IMR-90 (cell line): Measurements from ENCODE around the gene CACNG5. TPM values are rescaled to one million over a fixed set of nuclear protein-coding genes. Genes with fewer than 3 reads are reported as not detected.

Experiments
- ATAC-seq: fragments of 200-7000 bp; cut with Tn5 transposase; 2 replicates; pipeline ENCODE4 v1.9.1; 2020; ENCODE audit warnings: low read depth, mild to moderate bottlenecking, moderate library complexity
- BruUV-seq: library from RNA; stranded (reverse); fragments of 400-500 nt; replicated peaks from 2 replicates; lab custom pipeline; 2021; lab: Mats Ljungman, UMichigan
- CTCF ChIA-PET: fragments of 300-600 bp; formaldehyde crosslinking; extraction: SDS; loops from one replicate; lab custom pipeline; 2021; ENCODE audit warnings: antibody characterized with exemption; lab: Yijun Ruan, JAX
- POLR2A ChIA-PET: fragments of 300-600 bp; sonication (Branson Sonifier 250); formaldehyde crosslinking; loops from one replicate; lab custom pipeline; 2022; ENCODE audit warnings: antibody characterized with exemption; ENCODE audit not compliant: unreplicated experiment; lab: Charles Lee
- DNase-seq: peaks from one replicate; pipeline ENCODE4 v3.0.0; 2013
- H2AFZ ChIP-seq: replicated peaks from 2 replicates; pipeline ENCODE3; 2013; ENCODE audit warnings: low read length, mild to moderate bottlenecking; ENCODE audit not compliant: poor library complexity
- H2AK5ac ChIP-seq: 2 replicates; pipeline ENCODE4 v1.6.1; 2013; ENCODE audit warnings: low read depth, low read length, inconsistent platforms
- H2AK9ac ChIP-seq: replicated peaks from 2 replicates; pipeline ENCODE3; 2013; ENCODE audit warnings: mild to moderate bottlenecking, low read depth, low read length, moderate library complexity; ENCODE audit not compliant: poor library complexity
- H2BK120ac ChIP-seq: 2 replicates; pipeline ENCODE4 v1.6.1; 2013; ENCODE audit warnings: low read depth, low read length, inconsistent platforms
- H2BK15ac ChIP-seq: 3 replicates; pipeline ENCODE4 v1.6.1; 2013; ENCODE audit warnings: low read depth, low read length, inconsistent platforms
- H2BK20ac ChIP-seq: 2 replicates; pipeline ENCODE4 v1.6.1; 2013; ENCODE audit warnings: low read depth, mild to moderate bottlenecking, inconsistent platforms, low read length, moderate library complexity
- H2BK5ac ChIP-seq: 2 replicates; pipeline ENCODE4 v1.6.1; 2013; ENCODE audit warnings: mild to moderate bottlenecking, low read depth, low read length, inconsistent platforms; ENCODE audit not compliant: poor library complexity, severe bottlenecking
- H3K14ac ChIP-seq: replicated peaks from 2 replicates; pipeline ENCODE4 v1.6.1; 2013; ENCODE audit warnings: low read depth, low read length, inconsistent platforms
- H3K18ac ChIP-seq: 2 replicates; pipeline ENCODE4 v1.6.1; 2013; ENCODE audit warnings: low read depth, low read length, control low read depth
- H3K23ac ChIP-seq: 2 replicates; pipeline ENCODE4 v1.6.1; 2013; ENCODE audit warnings: low read depth, low read length, inconsistent platforms
- H3K27ac ChIP-seq: 2 replicates; pipeline ENCODE4 v1.5.1; 2013; ENCODE audit warnings: mild to moderate bottlenecking, control low read depth, low read length; ENCODE audit not compliant: insufficient read depth
- H3K27me3 ChIP-seq: 2 replicates; pipeline ENCODE4 v1.6.1; 2013; ENCODE audit warnings: low read length; ENCODE audit not compliant: control insufficient read depth, insufficient read depth
- H3K36me3 ChIP-seq: 2 replicates; pipeline ENCODE4 v1.6.1; 2013; ENCODE audit warnings: low read length, mixed read lengths; ENCODE audit not compliant: control insufficient read depth, insufficient read depth
- H3K4ac ChIP-seq: 2 replicates; pipeline ENCODE4 v1.6.1; 2013; ENCODE audit warnings: low read depth, low read length, inconsistent platforms
- H3K4me1 ChIP-seq: 2 replicates; pipeline ENCODE4 v1.6.1; 2013; ENCODE audit warnings: low read length, mixed read lengths; ENCODE audit not compliant: control insufficient read depth, insufficient read depth
- H3K4me2 ChIP-seq: 2 replicates; pipeline ENCODE4 v1.6.1; 2013; ENCODE audit warnings: low read depth, mild to moderate bottlenecking, control low read depth, low read length, moderate library complexity
- H3K4me3 ChIP-seq: 2 replicates; pipeline ENCODE4 v1.5.1; 2013; ENCODE audit warnings: low read depth, mild to moderate bottlenecking, control low read depth, low read length, moderate library complexity; ENCODE audit not compliant: insufficient read depth
- H3K56ac ChIP-seq: 2 replicates; pipeline ENCODE4 v1.6.1; 2013; ENCODE audit warnings: low read length, inconsistent platforms; ENCODE audit not compliant: insufficient read depth; ENCODE audit errors: extremely low read depth
- H3K79me1 ChIP-seq, 2 experiments: 2 replicates each; pipeline ENCODE4 v1.6.1; 2013; ENCODE audit warnings: low read length in 2 of 2, inconsistent platforms in 1 of 2, low read depth in 1 of 2
- H3K9ac ChIP-seq: 2 replicates; pipeline ENCODE4 v1.6.1; 2013; ENCODE audit warnings: low read depth, low read length, control low read depth
- H3K9me1 ChIP-seq: 2 replicates; pipeline ENCODE4 v1.6.1; 2013; ENCODE audit warnings: low read length, inconsistent platforms; ENCODE audit not compliant: insufficient read depth
- H3K9me3 ChIP-seq: 2 replicates; pipeline ENCODE4 v1.6.1; 2013; ENCODE audit warnings: low read length; ENCODE audit not compliant: control insufficient read depth, insufficient read depth
- H4K20me1 ChIP-seq: 2 replicates; pipeline ENCODE4 v1.6.1; 2013; ENCODE audit warnings: low read length, inconsistent platforms; ENCODE audit not compliant: insufficient read depth
- H4K5ac ChIP-seq: 2 replicates; pipeline ENCODE4 v1.6.1; 2013; ENCODE audit warnings: mild to moderate bottlenecking, low read depth, low read length, control low read depth
- H4K8ac ChIP-seq, 2 experiments: 2 replicates each; pipeline ENCODE4 v1.6.1; 2013; ENCODE audit warnings: low read depth in 2 of 2, low read length in 2 of 2, control low read depth in 1 of 2, inconsistent platforms in 1 of 2
- H4K91ac ChIP-seq: 2 replicates; pipeline ENCODE4 v1.6.1; 2013; ENCODE audit warnings: low read depth, low read length, inconsistent platforms; ENCODE audit not compliant: insufficient read depth
- USF2 ChIP-seq: fragments of 150-350 bp; IDR thresholded peaks from 2 replicates; pipeline ENCODE4 v1.6.1; 2017; ENCODE audit warnings: mild to moderate bottlenecking, antibody characterized with exemption, low read length, low read depth
- WGBS, 2 experiments: methylation state at CpG; one replicate each; pipeline versions ENCODE4 v1.1.5 to v1.1.7; 2013; ENCODE audit warnings: missing lambda C conversion rate in 2 of 2; ENCODE audit not compliant: insufficient read length in 1 of 2; ENCODE audit errors: extremely low coverage in 2 of 2; 5-methylcytosine and 5-hydroxymethylcytosine counted together
- dilution Hi-C: fragments of 300-500 bp; cut with HindIII; formaldehyde crosslinking; loops from one replicate; pipeline ENCODE4 v1.14.3; 2018; ENCODE audit warnings: low sequenced_read_pairs; ENCODE audit not compliant: unreplicated experiment
- in situ Hi-C: fragments of 300-500 bp; cut with MboI; formaldehyde crosslinking; loops from 3 replicates; pipeline ENCODE4 v1.14.3; 2019; ENCODE audit warnings: low sequenced_read_pairs, inconsistent platforms, mixed read lengths
- intact Hi-C: fragments of 100-400 bp; cut with micrococcal nuclease; formaldehyde crosslinking; loops from 2 replicates; pipeline ENCODE4 v1.10.0; 2022
- polyA plus RNA-seq, 3 experiments: library from polyadenylated mRNA; depleted of rRNA; stranded (reverse); fragments of >200 nt; gene quantifications; 2 replicates each; pipeline ENCODE4 v1.2.3, GENCODE V29; 2012; ENCODE audit warnings: low replicate concordance in 1 of 3
- total RNA-seq: library from RNA; depleted of rRNA; stranded (reverse); fragments of >200 nt; gene quantifications from 2 replicates; pipeline ENCODE4 v1.2.3, GENCODE V29; 2012

Gene CACNG5
- total and polyA plus RNA-seq, 2 of the 4 experiments (the other 2 are of a cell fraction), result not detected

GRCh38 chr17:66793814-66794213 lies 41.1 kb upstream of the CACNG5 start:
- no peaks in the 10 kb centered on the region for H3K27me3 ChIP-seq
- no peak overlapping the region for H3K4me2 ChIP-seq
- no peak overlapping the region for H2AK5ac ChIP-seq
- no peak overlapping the region for H3K14ac ChIP-seq
- no peaks in the 10 kb centered on the region for H3K9me3 ChIP-seq
- ChIA-PET CTCF (no interaction called here), POLR2A (interaction anchor here (0.7 kb wide), 1 partner anchor 43 kb away, joined by 3 read pairs; no protein-coding TSS in a partner anchor)
- no peak for TF ChIP-seq USF2
- H4K5ac ChIP-seq, result no peak overlapping the region
- H4K91ac ChIP-seq, result no peak overlapping the region
- no TSS peak for BruUV-seq
- H3K4ac ChIP-seq, result no peak overlapping the region
- H3K9ac ChIP-seq, result no peak overlapping the region
- intact Hi-C loops, result no loop called here
- H3K79me1 ChIP-seq, result no peaks in the 10 kb centered on the region; a peak in 1 of 4 replicates
- no peak overlapping the region for H3K4me3 ChIP-seq
- no peaks in the 10 kb centered on the region; the same call in 1 of the 2 replicates for H4K20me1 ChIP-seq
- H3K27ac ChIP-seq, result no peak overlapping the region
- H2BK120ac ChIP-seq, result no peak overlapping the region
- no peak overlapping the region for H2AK9ac ChIP-seq
- no peak overlapping the region for H3K56ac ChIP-seq
- no peak overlapping the region for H3K18ac ChIP-seq
- H4K8ac ChIP-seq, result no peak overlapping the region
- H2BK5ac ChIP-seq, result no peak overlapping the region
- in situ Hi-C loops, result no loop called here
- WGBS, 2 experiments, result no CpG with 5 or more reads among the region's 3 CpGs
- H3K36me3 ChIP-seq, result peaks cover 57% of the 10 kb centered on the region
- DNase-seq (no peak), ATAC-seq (no peak)
- no peak overlapping the region for H2BK20ac ChIP-seq
- no peaks in the 10 kb centered on the region; the same call in none of the 2 replicates for H3K4me1 ChIP-seq
- H2AFZ ChIP-seq, result no peak overlapping the region
- peaks cover 4% of the 10 kb centered on the region; the same call in 1 of the 2 replicates for H3K9me1 ChIP-seq
- dilution Hi-C loops, result no loop called here
- no peak overlapping the region for H3K23ac ChIP-seq
- no peak overlapping the region for H2BK15ac ChIP-seq
